Left hindlimb (tissue), 1 donor: ENCODE results near the gene PAWR.
"Not testable (repeated sequence)": the region's sequence is repeated elsewhere in the genome, so short reads cannot be mapped to it uniquely, and the experiment has no call there.

Experiments
- DNase-seq: peaks from one replicate; pipeline ENCODE4 v3.0.0-alpha.2; 2018

The PAWR gene

DNA sequence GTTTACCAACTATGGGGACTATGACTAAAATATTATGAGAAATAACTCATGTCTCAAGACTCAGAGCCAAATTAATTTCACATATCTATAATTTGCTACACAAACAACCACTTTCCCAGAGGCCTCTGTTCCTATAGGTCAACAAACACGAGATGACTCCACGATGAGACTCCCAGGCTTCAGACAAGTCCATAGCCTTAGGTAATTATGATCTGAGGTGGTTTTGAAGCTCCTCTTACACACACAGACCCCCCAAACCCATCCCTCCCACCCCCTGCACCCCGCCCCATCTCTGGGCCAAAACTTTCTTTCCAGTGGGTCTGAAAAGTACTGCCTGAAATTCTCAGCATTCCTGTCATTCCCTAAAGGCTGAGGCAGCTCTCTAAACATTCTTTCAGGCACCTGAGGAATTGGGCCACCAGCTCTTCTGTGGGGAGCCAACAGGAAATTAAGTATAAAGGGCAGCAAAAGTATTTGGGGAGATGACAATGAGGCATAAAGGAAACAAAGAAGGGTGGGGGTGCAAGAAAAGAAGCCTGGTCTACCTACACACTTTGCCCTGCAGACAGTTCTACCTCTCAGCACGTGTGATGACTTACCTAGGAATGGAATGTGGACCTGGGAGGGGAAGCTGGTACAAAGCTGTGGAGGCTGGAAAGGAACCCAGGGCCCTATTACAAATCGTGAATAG is 143.6 kb downstream of the PAWR start:
- no peak for DNase-seq

DNA sequence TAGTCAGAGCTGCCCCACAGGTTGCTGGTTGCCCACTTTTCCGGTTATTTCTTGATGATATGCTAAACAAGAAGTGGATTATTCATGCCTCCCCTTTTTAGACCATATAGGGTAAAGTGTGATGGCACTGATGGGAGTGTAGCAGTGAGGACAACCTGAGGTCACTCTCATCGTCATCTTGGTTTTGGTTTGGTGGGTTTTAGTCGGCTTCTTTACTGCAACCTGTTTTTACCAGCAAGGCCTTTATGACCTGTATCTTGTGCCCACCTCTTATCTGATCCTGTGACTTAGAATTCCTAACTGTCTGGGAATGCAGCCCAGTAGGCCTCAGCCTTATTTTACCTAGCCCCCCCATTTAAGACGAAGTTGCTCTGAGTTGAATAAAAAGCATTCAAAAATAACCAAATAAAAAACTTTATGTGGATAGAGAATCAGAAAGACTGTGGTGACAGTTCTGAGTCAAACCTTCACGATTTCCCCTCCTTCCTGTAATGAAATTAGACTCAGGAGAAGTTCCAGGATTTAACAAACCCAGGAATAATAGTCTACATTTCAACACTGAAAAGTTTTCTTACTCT is 144.2 kb downstream of the PAWR start:
- no peak for DNase-seq

DNA sequence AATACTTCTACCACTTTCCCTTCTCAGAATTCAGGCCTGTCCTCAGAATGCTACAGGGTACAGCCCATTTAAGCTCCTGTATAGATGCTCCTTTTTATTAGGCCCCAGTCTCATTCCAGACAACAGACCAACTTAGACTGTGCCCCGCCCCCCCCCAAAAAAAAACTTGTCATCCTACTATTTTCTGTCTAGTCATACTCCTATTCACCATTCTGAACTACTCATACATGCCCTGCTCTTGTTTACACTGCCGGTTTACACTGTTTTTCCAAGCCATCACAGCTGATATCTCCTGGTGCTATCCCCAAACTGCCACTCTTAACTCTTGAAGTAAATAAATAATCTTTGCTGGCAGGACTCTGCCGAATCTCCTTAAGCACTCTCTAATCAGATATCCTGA is 146.3 kb downstream of the PAWR start:
- DNase-seq = not testable (repeated sequence)

DNA sequence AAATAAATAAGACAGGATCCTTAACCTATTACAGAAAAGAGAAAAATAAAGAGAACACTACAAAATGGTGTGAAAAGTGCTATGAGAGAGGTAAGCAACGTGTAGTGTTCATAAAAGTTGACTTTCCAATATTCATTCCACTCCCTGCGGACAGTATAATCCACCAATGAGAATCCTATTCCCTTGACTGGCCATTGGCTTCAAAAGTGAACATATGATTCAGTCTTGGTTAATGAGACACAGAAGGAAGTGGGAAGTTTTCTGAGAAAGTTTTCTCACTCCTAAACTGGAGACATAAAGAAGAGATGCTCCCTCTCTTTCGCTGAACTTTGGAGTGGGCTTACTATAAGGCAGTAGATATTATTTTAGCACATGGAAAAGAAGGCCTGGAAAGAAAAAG is 153.1 kb downstream of the PAWR start:
- no peak for DNase-seq

DNA sequence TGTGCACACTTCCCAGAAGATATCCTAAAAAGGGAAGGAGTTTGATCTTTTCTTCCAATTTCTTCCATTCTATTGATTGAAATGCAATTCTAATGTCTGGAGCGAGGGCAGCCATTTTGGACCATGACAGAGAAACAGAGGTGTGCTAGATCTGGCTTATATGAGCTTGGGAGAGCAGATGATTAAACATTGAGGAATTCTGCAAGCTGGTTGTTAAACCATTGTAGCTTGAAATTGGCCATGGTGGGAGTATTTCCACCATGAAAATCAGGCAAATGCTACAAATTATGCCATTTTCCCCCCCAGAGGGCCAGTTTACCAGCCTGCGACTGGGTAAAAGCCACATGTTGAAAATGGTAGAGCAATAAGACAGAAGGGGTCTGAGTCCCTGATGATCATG is 155.0 kb downstream of the PAWR start:
- no peak for DNase-seq
